Suppressor macrophage (primary cell): ENCODE data around the gene HEXIM2.
A peak's percentile ranks its signal among the peaks of the same experiment; 100 is the strongest.

Experiments
- DNase-seq, 4 experiments: peaks; one replicate each; pipeline ENCODE4 v3.0.0-alpha.2; 2020 to 2022

The HEXIM2 gene

DNA sequence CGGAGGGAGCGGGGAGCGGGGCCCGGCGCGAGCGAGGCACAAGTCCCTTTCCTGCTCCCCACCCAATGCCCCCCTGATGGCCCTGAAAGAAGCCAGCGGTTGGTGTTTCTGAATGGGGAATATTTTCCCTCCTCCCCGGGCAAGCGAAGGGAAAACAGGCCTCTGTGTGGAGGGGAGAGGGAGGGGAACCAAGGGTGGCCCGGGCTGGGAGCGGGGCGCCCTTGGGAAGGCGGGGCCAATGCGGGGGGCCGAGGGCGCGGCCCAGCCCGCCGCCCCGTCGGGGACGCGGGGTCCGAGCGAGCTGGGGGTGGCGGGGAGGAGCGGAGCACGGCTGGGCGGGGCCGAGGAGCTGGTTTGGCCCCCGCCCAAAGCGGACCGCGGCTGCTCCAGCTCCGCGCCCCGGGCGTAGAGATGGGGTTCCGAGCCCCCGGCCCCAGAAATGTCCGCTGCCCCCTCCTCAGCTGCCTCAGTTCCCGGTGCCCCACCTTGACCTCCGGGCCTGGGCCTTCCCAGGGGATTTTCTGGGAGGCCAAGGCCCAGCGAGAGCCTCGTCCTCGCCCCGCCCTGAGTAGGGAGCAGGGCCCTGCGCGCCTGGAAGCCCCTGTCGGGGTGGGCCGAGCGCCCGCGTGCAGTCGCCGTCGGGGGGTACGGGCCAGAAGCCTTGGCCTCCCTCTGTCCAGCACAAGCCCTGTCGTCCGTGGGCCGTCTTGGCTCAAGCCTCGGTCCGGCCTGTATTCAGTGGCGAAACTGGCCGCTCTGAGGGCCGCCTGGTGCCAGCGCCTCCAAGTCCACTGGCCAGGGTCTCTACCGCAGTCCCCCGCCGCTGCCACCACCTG, 17.3 kb upstream of the HEXIM2 start:
- DNase-seq, result peak in 2 of 4 experiments; percentile 33 to 45

- no peak for DNase-seq
Observed at GRCh38 chr17:45145035-45145389, 16.7 kb upstream of the HEXIM2 start.

GRCh38 chr17:45146166-45146565, 15.5 kb upstream of the HEXIM2 start:
- DNase-seq, result no peak

DNA sequence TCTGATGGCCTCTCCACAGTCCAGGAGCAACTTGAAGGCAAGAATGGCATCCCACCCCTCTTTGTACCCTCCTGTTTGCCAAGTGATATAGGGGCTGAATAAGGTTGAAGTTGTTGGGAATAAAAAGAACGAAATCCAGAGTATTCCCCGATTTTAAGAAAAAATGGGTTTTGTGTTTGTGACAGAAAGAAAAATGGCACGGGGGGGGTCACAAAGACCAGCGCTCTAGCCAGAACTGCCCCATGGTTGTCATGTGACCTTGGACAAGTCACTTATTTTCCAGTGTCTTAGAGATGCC, 15.1 kb upstream of the HEXIM2 start:
- no peak for DNase-seq

DNA sequence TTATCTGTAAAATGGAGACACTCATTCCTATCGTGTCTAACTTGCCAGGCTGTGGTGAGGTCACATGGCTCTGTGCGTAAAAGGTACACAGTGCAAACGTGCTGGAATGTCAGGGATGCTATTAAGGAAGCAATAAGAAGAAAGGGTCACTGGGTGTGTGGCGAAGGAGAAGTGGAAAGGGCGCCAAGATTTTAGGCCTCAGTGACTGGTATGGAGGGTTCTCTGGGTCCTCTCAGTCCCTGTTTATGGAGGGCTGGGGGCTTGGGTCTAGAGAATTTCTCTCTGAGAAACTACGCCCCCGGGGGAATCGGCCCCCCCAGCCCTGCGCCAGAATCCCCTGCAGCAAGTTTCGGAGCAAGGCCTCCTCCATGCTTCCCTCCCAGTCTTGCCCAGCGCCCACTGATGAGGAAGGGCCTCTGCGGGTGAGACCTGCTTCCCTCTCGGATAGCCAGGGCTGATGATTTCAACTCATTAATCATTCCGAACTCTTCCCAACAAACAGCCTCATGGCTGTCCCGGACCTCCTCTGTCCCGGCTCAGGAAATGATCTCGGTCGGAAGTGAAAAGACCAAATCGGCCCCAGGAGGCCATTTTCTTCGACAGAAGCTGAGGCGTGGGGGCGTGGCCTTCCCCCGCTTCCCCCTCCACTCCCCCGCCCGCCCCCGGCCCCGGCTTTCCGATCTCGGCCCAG, 14.6 kb upstream of the HEXIM2 start:
- DNase-seq, result peak; percentile 65 to 83 (median 74)

DNA sequence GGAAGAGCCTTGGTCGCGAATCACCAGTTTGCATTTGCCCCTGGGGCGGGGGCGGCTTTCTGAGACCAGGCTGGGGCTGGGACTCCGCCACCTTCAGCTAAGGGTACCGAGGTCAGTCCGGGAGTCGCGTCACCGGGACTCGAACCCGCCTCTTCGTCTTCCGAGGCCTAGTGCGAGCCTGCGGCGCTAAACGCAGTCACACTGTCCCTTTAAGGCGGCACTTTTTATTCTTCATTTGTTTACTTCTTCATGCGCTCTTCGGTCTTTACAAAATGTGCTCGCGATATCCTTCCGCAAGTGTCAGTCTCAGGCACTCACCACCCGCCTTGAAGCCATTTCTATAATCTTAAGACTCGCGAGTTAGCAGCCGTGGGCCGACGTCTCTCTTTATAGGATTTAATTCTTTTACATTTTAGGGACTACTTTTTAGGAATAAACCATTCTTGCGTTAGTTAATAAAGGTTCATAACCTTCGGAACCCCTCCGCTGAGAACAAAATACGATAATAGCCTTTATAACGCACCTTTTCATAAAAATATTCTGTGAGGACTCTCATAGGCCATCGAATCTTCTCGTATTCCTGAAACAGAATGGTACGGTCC, 14.0 kb upstream of the HEXIM2 start:
- peak; percentile 86 to 94 (median 91) for DNase-seq

GRCh38 chr17:45148183-45149036, 13.3 kb upstream of the HEXIM2 start, which contains the start of gene HEXIM1:
TSS of gene HEXIM1 (plus strand) at chr17:45148475. CDS start at chr17:45149191, 716 bp downstream.
- peak; percentile 100 for DNase-seq

- peak; percentile 69 to 90 (median 80) for DNase-seq
Observed at GRCh38 chr17:45149037-45149668, 12.5 kb upstream of the HEXIM2 start.

DNA sequence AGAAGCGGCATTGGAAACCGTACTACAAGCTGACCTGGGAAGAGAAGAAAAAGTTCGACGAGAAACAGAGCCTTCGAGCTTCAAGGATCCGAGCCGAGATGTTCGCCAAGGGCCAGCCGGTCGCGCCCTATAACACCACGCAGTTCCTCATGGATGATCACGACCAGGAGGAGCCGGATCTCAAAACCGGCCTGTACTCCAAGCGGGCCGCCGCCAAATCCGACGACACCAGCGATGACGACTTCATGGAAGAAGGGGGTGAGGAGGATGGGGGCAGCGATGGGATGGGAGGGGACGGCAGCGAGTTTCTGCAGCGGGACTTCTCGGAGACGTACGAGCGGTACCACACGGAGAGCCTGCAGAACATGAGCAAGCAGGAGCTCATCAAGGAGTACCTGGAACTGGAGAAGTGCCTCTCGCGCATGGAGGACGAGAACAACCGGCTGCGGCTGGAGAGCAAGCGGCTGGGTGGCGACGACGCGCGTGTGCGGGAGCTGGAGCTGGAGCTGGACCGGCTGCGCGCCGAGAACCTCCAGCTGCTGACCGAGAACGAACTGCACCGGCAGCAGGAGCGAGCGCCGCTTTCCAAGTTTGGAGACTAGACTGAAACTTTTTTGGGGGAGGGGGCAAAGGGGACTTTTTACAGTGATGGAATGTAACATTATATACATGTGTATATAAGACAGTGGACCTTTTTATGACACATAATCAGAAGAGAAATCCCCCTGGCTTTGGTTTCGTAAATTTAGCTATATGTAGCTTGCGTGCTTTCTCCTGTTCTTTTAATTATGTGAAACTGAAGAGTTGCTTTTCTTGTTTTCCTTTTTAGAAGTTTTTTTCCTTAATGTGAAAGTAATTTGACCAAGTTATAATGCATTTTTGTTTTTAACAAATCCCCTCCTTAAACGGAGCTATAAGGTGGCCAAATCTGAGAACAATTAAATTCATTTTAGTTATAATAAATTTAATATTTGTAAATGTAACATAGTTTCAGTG, 11.7 kb upstream of the HEXIM2 start:
- peak; percentile 54 to 76 (median 66) for DNase-seq

- DNase-seq, result peak in 3 of 4 experiments; percentile 33 to 62 (median 51)
Observed at GRCh38 chr17:45150911-45151809, 10.5 kb upstream of the HEXIM2 start.

GRCh38 chr17:45155029-45155428, 6.6 kb upstream of the HEXIM2 start:
- DNase-seq, result no peak

GRCh38 chr17:45155483-45155882, 6.2 kb upstream of the HEXIM2 start:
- DNase-seq, result no peak

GRCh38 chr17:45156242-45156641, 5.4 kb upstream of the HEXIM2 start:
- DNase-seq, result no peak

GRCh38 chr17:45160447-45161287, 1.0 kb upstream of the HEXIM2 start:
- peak; percentile 51 to 79 (median 66) for DNase-seq

DNA sequence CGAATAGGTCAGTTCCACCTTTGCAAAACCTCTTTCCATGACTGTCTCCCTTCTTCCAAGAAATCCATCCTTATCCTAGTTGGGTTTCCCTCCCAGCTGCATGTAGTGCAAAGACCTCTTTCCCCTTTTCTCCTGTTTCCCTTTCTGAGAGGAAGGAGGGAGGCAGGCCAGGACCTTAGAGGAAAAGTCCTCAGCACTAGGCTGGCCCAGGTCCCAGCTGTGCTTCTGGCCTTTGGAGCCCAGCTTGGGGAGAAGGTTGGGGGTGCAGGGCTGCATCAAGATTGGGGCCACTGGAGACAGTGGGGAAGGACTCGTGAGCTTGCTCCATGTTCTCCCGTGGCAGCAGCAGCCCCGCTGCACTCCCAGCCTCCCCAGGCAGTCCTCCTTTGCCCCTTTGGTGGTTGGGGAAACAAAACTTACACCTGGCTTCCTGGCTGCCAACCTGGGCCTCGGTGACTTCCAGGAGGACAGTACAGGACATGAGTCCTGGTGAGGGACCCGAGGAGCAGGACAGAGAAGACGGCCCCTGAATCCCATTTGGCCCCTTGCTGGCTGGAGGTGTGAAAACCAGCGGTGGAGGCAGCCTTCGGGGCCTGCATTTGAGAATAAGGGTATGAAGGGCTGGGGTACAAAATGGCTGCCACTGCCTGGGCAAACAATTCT, 481 bp downstream of the HEXIM2 start:
- peak in 1 of 4 experiments; percentile 22 for DNase-seq

- DNase-seq, result no peak
Observed at GRCh38 chr17:45164734-45165269, 3.1 kb downstream of the HEXIM2 start.

DNA sequence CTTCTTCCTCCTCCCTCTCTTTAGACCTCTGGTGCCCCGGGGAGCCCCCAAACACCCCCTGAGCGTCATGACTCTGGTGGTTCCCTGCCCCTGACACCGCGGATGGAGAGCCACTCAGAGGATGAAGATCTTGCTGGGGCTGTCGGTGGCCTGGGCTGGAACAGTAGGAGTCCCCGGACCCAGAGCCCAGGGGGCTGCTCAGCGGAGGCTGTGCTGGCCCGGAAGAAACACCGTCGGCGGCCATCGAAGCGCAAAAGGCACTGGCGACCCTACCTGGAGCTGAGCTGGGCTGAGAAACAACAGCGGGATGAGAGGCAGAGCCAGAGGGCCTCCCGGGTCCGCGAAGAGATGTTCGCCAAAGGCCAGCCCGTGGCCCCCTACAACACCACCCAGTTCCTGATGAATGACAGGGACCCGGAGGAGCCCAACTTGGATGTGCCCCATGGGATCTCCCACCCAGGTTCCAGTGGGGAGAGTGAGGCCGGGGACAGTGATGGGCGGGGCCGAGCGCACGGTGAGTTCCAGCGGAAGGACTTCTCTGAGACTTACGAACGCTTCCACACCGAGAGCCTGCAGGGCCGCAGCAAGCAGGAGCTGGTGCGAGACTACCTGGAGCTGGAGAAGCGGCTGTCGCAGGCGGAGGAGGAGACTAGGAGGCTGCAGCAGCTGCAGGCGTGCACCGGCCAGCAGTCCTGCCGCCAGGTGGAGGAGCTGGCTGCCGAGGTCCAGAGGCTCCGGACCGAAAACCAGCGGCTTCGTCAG, 7.5 kb downstream of the HEXIM2 start:
- DNase-seq, result no peak
